H1 (cell line): ENCODE data around the gene ZHX3. TPM values are rescaled to one million over a fixed set of nuclear protein-coding genes. Genes with fewer than 3 reads are reported as not detected.
A peak's percentile ranks its signal among the peaks of the same experiment; 100 is the strongest.

Source experiments
- CTCF ChIA-PET: fragments of 300-600 bp; sonication (Branson Sonifier 250); formaldehyde crosslinking; loops from one replicate; lab custom pipeline; 2021; ENCODE audit not compliant: partially characterized antibody; lab: Charles Lee
- POLR2A ChIA-PET: fragments of 300-600 bp; sonication (Branson Sonifier 250); formaldehyde crosslinking; loops from one replicate; lab custom pipeline; 2021; ENCODE audit warnings: inconsistent platforms; ENCODE audit not compliant: partially characterized antibody; lab: Charles Lee
- DNase-seq, 2 experiments: peaks; one replicate each; pipeline versions ENCODE4 v3.0.0 to v3.0.0-alpha.2; 2010 to 2022; ENCODE audit warnings: low spot score in 2 of 2, low read depth in 1 of 2, mixed read lengths in 1 of 2
- FAIRE-seq: peaks from 2 replicates; lab custom pipeline; 2011; peaks lifted over from hg19 to GRCh38; lab: Jason Lieb, UNC
- H2AFZ ChIP-seq: 2 replicates; pipeline ENCODE4 v1.8.1; 2012; ENCODE audit warnings: low read length, inconsistent platforms
- H2AK5ac ChIP-seq: 2 replicates; pipeline ENCODE4 v1.6.1; 2013; ENCODE audit warnings: low read depth, low read length
- H2BK120ac ChIP-seq: replicated peaks from 2 replicates; pipeline ENCODE3; 2013; ENCODE audit warnings: low read depth, low read length, inconsistent platforms
- H2BK12ac ChIP-seq: 2 replicates; pipeline ENCODE4 v1.6.1; 2013; ENCODE audit warnings: low read depth, low read length
- H2BK15ac ChIP-seq: 2 replicates; pipeline ENCODE4 v1.6.1; 2013; ENCODE audit warnings: low read length
- H2BK20ac ChIP-seq: 2 replicates; pipeline ENCODE4 v1.6.1; 2013; ENCODE audit warnings: low read length
- H2BK5ac ChIP-seq: 2 replicates; pipeline ENCODE4 v1.6.1; 2013; ENCODE audit warnings: low read depth, low read length
- H3K14ac ChIP-seq: 2 replicates; pipeline ENCODE4 v1.6.1; 2013; ENCODE audit warnings: inconsistent platforms; ENCODE audit not compliant: insufficient read length
- H3K18ac ChIP-seq: 2 replicates; pipeline ENCODE4 v1.6.1; 2013; ENCODE audit warnings: low read length; ENCODE audit errors: extremely low read depth
- H3K23ac ChIP-seq: 2 replicates; pipeline ENCODE4 v1.6.1; 2013; ENCODE audit warnings: inconsistent platforms; ENCODE audit not compliant: insufficient read length
- H3K23me2 ChIP-seq: 2 replicates; pipeline ENCODE4 v1.6.1; 2013; ENCODE audit warnings: low read depth, low read length
- H3K27ac ChIP-seq: 2 replicates; pipeline ENCODE4 v1.6.1; 2011; ENCODE audit warnings: low read depth, low read length, inconsistent platforms
- H3K27me3 ChIP-seq, 4 experiments: replicated peaks in 1 of 4; 1 replicate in 1 of 4; 2 replicates in 3 of 4; pipeline versions ENCODE4 v1.6.1 to v1.8.1; 2011 to 2013; ENCODE audit warnings: low read length in 3 of 4, mild to moderate bottlenecking in 3 of 4, inconsistent platforms in 2 of 4, mixed read lengths in 2 of 4, moderate library complexity in 1 of 4; ENCODE audit not compliant: control insufficient read depth in 3 of 4, insufficient read depth in 3 of 4; ENCODE audit errors: extremely low read depth in 1 of 4
- H3K36me3 ChIP-seq, 4 experiments: 2 replicates each; pipeline versions ENCODE4 v1.6.1 to v1.8.1; 2011 to 2013; ENCODE audit warnings: mild to moderate bottlenecking in 4 of 4, low read length in 3 of 4, moderate library complexity in 2 of 4, control low read depth in 1 of 4, inconsistent platforms in 1 of 4; ENCODE audit not compliant: insufficient read depth in 4 of 4, control insufficient read depth in 2 of 4
- H3K4ac ChIP-seq: replicated peaks from 2 replicates; pipeline ENCODE3; 2013; ENCODE audit warnings: low read length, low read depth, mixed read lengths, inconsistent platforms; ENCODE audit not compliant: insufficient read length
- H3K4me1 ChIP-seq, 4 experiments: replicated peaks in 1 of 4; 1 replicate in 1 of 4; 2 replicates in 3 of 4; pipeline versions ENCODE4 v1.6.1 to v1.8.1; 2011 to 2013; ENCODE audit warnings: low read length in 3 of 4, inconsistent platforms in 2 of 4, mixed read lengths in 1 of 4; ENCODE audit not compliant: insufficient read depth in 4 of 4, control insufficient read depth in 3 of 4
- H3K4me2 ChIP-seq, 2 experiments: 2 replicates each; pipeline versions ENCODE4 v1.6.1 to v1.8.1; 2011 to 2013; ENCODE audit warnings: low read depth in 2 of 2, low read length in 2 of 2, control low read depth in 1 of 2, inconsistent platforms in 1 of 2, mild to moderate bottlenecking in 1 of 2; ENCODE audit not compliant: insufficient read depth in 1 of 2
- H3K4me3 ChIP-seq, 4 experiments: fragments of 200-600, 300-600 bp in 1 of 4; sonication (generic), shearing (Covaris generic), sonication (Bioruptor Twin) in 1 of 4; 2 replicates each; pipeline versions ENCODE4 v1.5.1 to v1.8.1; 2011 to 2016; ENCODE audit warnings: low read length in 4 of 4, low read depth in 3 of 4, control low read depth in 2 of 4, inconsistent platforms in 2 of 4, mild to moderate bottlenecking in 2 of 4, mixed read lengths in 1 of 4, moderate library complexity in 1 of 4; ENCODE audit not compliant: insufficient read depth in 2 of 4; ENCODE audit errors: extremely low read depth in 1 of 4
- H3K56ac ChIP-seq: replicated peaks from 2 replicates; pipeline ENCODE3; 2013; ENCODE audit warnings: low read depth, mild to moderate bottlenecking, mixed read lengths, low read length, inconsistent platforms; ENCODE audit not compliant: insufficient read length
- H3K79me1 ChIP-seq: 2 replicates; pipeline ENCODE4 v1.6.1; 2013; ENCODE audit warnings: low read depth, low read length, control low read depth
- H3K79me2 ChIP-seq, 2 experiments: 2 replicates each; pipeline versions ENCODE4 v1.6.1 to v1.8.1; 2012 to 2013; ENCODE audit warnings: low read length in 2 of 2, mild to moderate bottlenecking in 2 of 2, inconsistent platforms in 1 of 2; ENCODE audit not compliant: insufficient read depth in 2 of 2, control insufficient read depth in 1 of 2
- H3K9ac ChIP-seq, 4 experiments: replicated peaks in 1 of 4; 1 replicate in 1 of 4; 2 replicates in 3 of 4; pipeline versions ENCODE4 v1.6.1 to v1.8.1; 2011 to 2013; ENCODE audit warnings: low read depth in 3 of 4, low read length in 3 of 4, control low read depth in 2 of 4, mild to moderate bottlenecking in 2 of 4, moderate library complexity in 2 of 4, inconsistent platforms in 1 of 4; ENCODE audit errors: extremely low read depth in 1 of 4
- H3K9me3 ChIP-seq, 2 experiments: 2 replicates each; pipeline versions ENCODE4 v1.6.1 to v1.8.1; 2012 to 2013; ENCODE audit warnings: mild to moderate bottlenecking in 2 of 2, moderate library complexity in 2 of 2, control low read depth in 1 of 2, inconsistent platforms in 1 of 2, low read depth in 1 of 2, low read length in 1 of 2, mixed read lengths in 1 of 2; ENCODE audit not compliant: insufficient read depth in 2 of 2
- H4K20me1 ChIP-seq, 2 experiments: replicated peaks in 1 of 2; 2 replicates each; pipeline versions ENCODE3 to v1.8.1; 2011 to 2013; ENCODE audit warnings: inconsistent platforms in 2 of 2, low read length in 2 of 2, mild to moderate bottlenecking in 1 of 2; ENCODE audit not compliant: insufficient read depth in 2 of 2, control insufficient read depth in 1 of 2
- H4K5ac ChIP-seq: 2 replicates; pipeline ENCODE4 v1.6.1; 2013; ENCODE audit warnings: low read length, low read depth, mixed read lengths, inconsistent platforms; ENCODE audit not compliant: insufficient read length
- H4K8ac ChIP-seq: 2 replicates; pipeline ENCODE4 v1.8.0; 2013; ENCODE audit warnings: mild to moderate bottlenecking, moderate library complexity, low read length, inconsistent platforms; ENCODE audit not compliant: insufficient read depth; ENCODE audit errors: extremely low read depth
- H4K91ac ChIP-seq: replicated peaks from 2 replicates; pipeline ENCODE3; 2013; ENCODE audit warnings: low read length, mixed read lengths, inconsistent platforms; ENCODE audit not compliant: insufficient read length
- ATF3 ChIP-seq: IDR thresholded peaks from 2 replicates; pipeline ENCODE4 v1.6.1; 2011; ENCODE audit warnings: low read depth, mild to moderate bottlenecking, low read length; ENCODE audit not compliant: insufficient read depth
- CBX5 ChIP-seq: fragments of 300-800, 300-1000 bp; sonication (generic); IDR thresholded peaks from 2 replicates; pipeline ENCODE4 v1.7.1; 2016; ENCODE audit warnings: antibody characterized with exemption, low read length, low read depth
- CTBP2 ChIP-seq: IDR thresholded peaks from 2 replicates; pipeline ENCODE4 v1.7.0; 2011; ENCODE audit warnings: borderline replicate concordance, mild to moderate bottlenecking, moderate library complexity, mixed read lengths, low read length; ENCODE audit not compliant: insufficient read depth, insufficient read length
- EP300 ChIP-seq, 2 experiments: IDR thresholded peaks; 1 replicate in 1 of 2; 2 replicates in 1 of 2; pipeline ENCODE4 v1.6.1; 2011 to 2012; ENCODE audit warnings: low read depth in 2 of 2, low read length in 2 of 2, mild to moderate bottlenecking in 2 of 2, borderline replicate concordance in 1 of 2, inconsistent platforms in 1 of 2, moderate library complexity in 1 of 2
- FOSL1 ChIP-seq: IDR thresholded peaks from 2 replicates; pipeline ENCODE4 v1.6.1; 2011; ENCODE audit warnings: mild to moderate bottlenecking, low read depth, low read length, moderate library complexity; ENCODE audit not compliant: insufficient read depth
- GABPA ChIP-seq: IDR thresholded peaks from 2 replicates; pipeline ENCODE4 v1.6.1; 2011; ENCODE audit warnings: mild to moderate bottlenecking, low read length, moderate library complexity, borderline replicate concordance; ENCODE audit not compliant: insufficient read depth
- KDM4A ChIP-seq: IDR thresholded peaks from one replicate; pipeline ENCODE4 v1.7.1; 2012; ENCODE audit warnings: low read depth, mild to moderate bottlenecking, moderate library complexity, low read length, inconsistent platforms; ENCODE audit not compliant: severe bottlenecking
- RNF2 ChIP-seq: fragments of 200-900, 300-1000 bp; sonication (generic); IDR thresholded peaks from 2 replicates; pipeline ENCODE4 v1.7.1; 2016; ENCODE audit warnings: borderline replicate concordance, low read depth, mild to moderate bottlenecking, antibody characterized with exemption, low read length; ENCODE audit not compliant: poor library complexity, severe bottlenecking; ENCODE audit errors: missing control alignments
- SIN3A ChIP-seq, 2 experiments: IDR thresholded peaks in 1 of 2; conservative IDR thresholded peaks in 1 of 2; 2 replicates each; pipeline ENCODE4 v1.6.1; 2011 to 2012; ENCODE audit warnings: low read length in 2 of 2, improper control_type of control experiment in 1 of 2, low read depth in 1 of 2, mild to moderate bottlenecking in 1 of 2
- TAF7 ChIP-seq: optimal IDR thresholded peaks from 2 replicates; pipeline ENCODE3; 2011; ENCODE audit warnings: low read depth, mild to moderate bottlenecking, inconsistent platforms, low read length, moderate library complexity, borderline replicate concordance
- WGBS, 2 experiments: shearing (Covaris generic) in 1 of 2; methylation state at CpG; one replicate each; pipeline versions ENCODE4 v1.1.6 to v1.1.7; 2013 to 2015; ENCODE audit warnings: low lambda C conversion rate in 2 of 2, mixed read lengths in 2 of 2, inconsistent platforms in 1 of 2, low coverage in 1 of 2, missing lambda C conversion rate in 1 of 2; ENCODE audit not compliant: insufficient replicate concordance in 2 of 2, insufficient coverage in 1 of 2, insufficient read length in 1 of 2; ENCODE audit errors: extremely low coverage in 1 of 2, missing lambda C conversion rate in 1 of 2; 5-methylcytosine and 5-hydroxymethylcytosine counted together
- polyA plus RNA-seq, 7 experiments: library from polyadenylated mRNA; depleted of rRNA in 3 of 7; stranded (reverse) in 5 of 7; unstranded in 2 of 7; fragments of >200 nt in 5 of 7; fragments of 200-250 nt in 2 of 7; gene quantifications; 1 replicate in 5 of 7; 2 replicates in 1 of 7; 4 replicates in 1 of 7; pipeline versions ENCODE4 v1.2.1 to v1.2.3, GENCODE V29; 2011 to 2013; ENCODE audit warnings: missing spikeins in 2 of 7, mixed read lengths in 2 of 7
- total RNA-seq: library from RNA; stranded (reverse); fragmentation: NEBNext Ultra II Directional; extraction: Animal tissue kit (Norgen Biotek cat#: 25700); gene quantifications from 2 replicates; pipeline ENCODE4 v1.2.1, GENCODE V29; 2021

ZHX3 gene
- total and polyA plus RNA-seq, 2 of the 8 experiments (the other 6 are each of a cell fraction or from before 2014, with no cell fraction given) = 1.00 to 7.8 TPM

- Histone ChIP-seq H3K4me2 (no peak overlapping the region), H2BK120ac (no peak overlapping the region), H4K91ac (no peak overlapping the region), H3K27ac (no peak overlapping the region), H2BK12ac (no peak overlapping the region), H3K9ac (no peak overlapping the region), H2BK15ac (no peak overlapping the region), H4K8ac (no peak overlapping the region), H4K20me1 (peaks cover 0 to 1% of the 10 kb centered on the region in 2 experiments), H3K4ac (no peak overlapping the region), H4K5ac (no peak overlapping the region), H3K79me2 (no peaks in the 10 kb centered on the region), H2BK5ac (no peak overlapping the region), H3K4me3 (no peak overlapping the region), H3K23ac (no peak overlapping the region), H3K4me1 (peaks cover 0 to 7% (median 3%) of the 10 kb centered on the region in 4 experiments; a peak in 4 of 7 replicates), H3K56ac (no peak overlapping the region), H3K14ac (no peak overlapping the region), H3K18ac (no peak overlapping the region), H3K23me2 (no peaks in the 10 kb centered on the region; the same call in 1 of the 2 replicates), H3K79me1 (no peaks in the 10 kb centered on the region), H2AFZ (no peak overlapping the region), H3K27me3 (no peaks in the 10 kb centered on the region), H3K9me3 (no peaks in the 10 kb centered on the region), H2AK5ac (0 out of 2 replicates have a peak overlapping the region, but pooled peaks have one; percentile 11), H2BK20ac (no peak overlapping the region), H3K36me3 (no peaks in the 10 kb centered on the region)
- no peak for DNase-seq
- CTCF ChIA-PET = interaction anchor here (0.6 to 3.2 kb wide), 3 partner anchors 17 to 95 kb away, joined by 3 to 13 read pairs (median 6); no protein-coding TSS in a partner anchor
- no peak for FAIRE-seq
- WGBS, 2 experiments = 86% methylated on average over 17 of the region's 17 CpGs; no CpG with 5 or more reads in 1 of the 2 experiments
- TF ChIP-seq GABPA (no peak), CTBP2 (no peak), KDM4A (no peak), ATF3 (no peak), SIN3A (conservative IDR thresholded peaks at IDR 0.05 in 1 of 2, IDR thresholded peaks at IDR 0.05 in 1 of 2; ENCODE audit: low read depth in 1 of 2, low read length in 2 of 2) (no peak), EP300 (IDR thresholded peaks at IDR 0.05; ENCODE audit: borderline replicate concordance in 1 of 2, low read depth in 2 of 2, low read length in 2 of 2) (no peak), FOSL1 (no peak), CBX5 (no peak), TAF7 (no peak), RNF2 (no peak)
- POLR2A ChIA-PET = no interaction called here
Observed at GRCh38 chr20:41345729-41346067, 28.2 kb upstream of the ZHX3 start.
